Natural killer cell (primary cell): ENCODE results near the gene FAM110A. TPM values are rescaled to one million over a fixed set of nuclear protein-coding genes. Genes with fewer than 3 reads are reported as not detected.
A peak's percentile ranks its signal among the peaks of the same experiment; 100 is the strongest.

Experiments used
- ATAC-seq, 3 donors: fragments of 150-1000 bp in 2 of 3; fragments of 200-7000 bp in 1 of 3; cut with Tn5 transposase; 1 replicate in 1 of 3; 2 replicates in 2 of 3; pipeline ENCODE4 v1.10.0; 2021; ENCODE audit warnings: mild to moderate bottlenecking in 2 of 3, moderate library complexity in 2 of 3
- DNase-seq, 2 donors: peaks; one replicate each; pipeline versions ENCODE4 v3.0.0 to v3.0.0-alpha.2; 2013 to 2021; ENCODE audit warnings: mixed read lengths in 1 of 2
- H3K27ac ChIP-seq: one replicate; pipeline ENCODE4 v1.5.1; 2013; ENCODE audit warnings: mild to moderate bottlenecking, low read length
- H3K27me3 ChIP-seq: one replicate; pipeline ENCODE4 v1.6.1; 2013; ENCODE audit warnings: low read length; ENCODE audit not compliant: control insufficient read depth, insufficient read depth
- H3K36me3 ChIP-seq: one replicate; pipeline ENCODE4 v1.6.1; 2013; ENCODE audit warnings: low read length; ENCODE audit not compliant: control insufficient read depth, insufficient read depth
- H3K4me1 ChIP-seq: one replicate; pipeline ENCODE4 v1.6.1; 2013; ENCODE audit warnings: low read length; ENCODE audit not compliant: control insufficient read depth, insufficient read depth
- H3K4me3 ChIP-seq: one replicate; pipeline ENCODE4 v1.5.1; 2013; ENCODE audit warnings: low read length
- H3K9me3 ChIP-seq: one replicate; pipeline ENCODE4 v1.6.1; 2013; ENCODE audit warnings: low read length; ENCODE audit not compliant: control insufficient read depth, insufficient read depth
- H3K27ac Mint-ChIP-seq, 2 donors: one replicate each; pipeline ENCODE4 v1.8.0; 2022; ENCODE audit warnings: mild to moderate bottlenecking in 2 of 2, mixed read lengths in 2 of 2, moderate library complexity in 1 of 2
- H3K27me3 Mint-ChIP-seq, 2 donors: one replicate each; pipeline ENCODE4 v1.8.0; 2022; ENCODE audit warnings: low read depth in 2 of 2, mixed read lengths in 2 of 2
- H3K36me3 Mint-ChIP-seq: one replicate; pipeline ENCODE4 v1.8.0; 2022; ENCODE audit warnings: mixed read lengths
- H3K4me1 Mint-ChIP-seq, 2 donors: one replicate each; pipeline ENCODE4 v1.8.0; 2022; ENCODE audit warnings: mixed read lengths in 2 of 2
- H3K4me3 Mint-ChIP-seq: one replicate; pipeline ENCODE4 v1.8.0; 2022; ENCODE audit warnings: mild to moderate bottlenecking, moderate library complexity, mixed read lengths
- H3K9me3 Mint-ChIP-seq, 2 donors: one replicate each; pipeline ENCODE4 v1.8.0; 2022; ENCODE audit warnings: mixed read lengths in 2 of 2
- WGBS: methylation state at CpG from one replicate; pipeline ENCODE4 v1.1.7; 2013; ENCODE audit warnings: missing lambda C conversion rate; ENCODE audit not compliant: insufficient coverage; 5-methylcytosine and 5-hydroxymethylcytosine counted together
- intact Hi-C: fragments of 100-400 bp; cut with micrococcal nuclease; formaldehyde crosslinking; loops from one replicate; pipeline ENCODE4 v1.14.2; 2022
- total RNA-seq, 4 donors: library from RNA; stranded (reverse); fragments of 120-200 nt in 1 of 4; gene quantifications; one replicate each; pipeline versions ENCODE4 v1.2.3 to v1.2.4, GENCODE V29; 2013 to 2022
- TF ChIP-seq, protein P1 (sequence below): fragments of 200-600 bp; IDR thresholded peaks from one replicate; pipeline ENCODE4 v1.8.0; 2022; ENCODE audit warnings: antibody characterized with exemption

Gene FAM110A
- total RNA-seq, 3 donors from 2014 or later (not counting 1 experiment from before 2014, with no cell fraction given) = 25.1 to 91.0 (median 31.8) TPM

GRCh38 chr20:839626-840025, 6.1 kb downstream of the FAM110A start:
- intact Hi-C loops = no loop called here
- TF ChIP-seq, protein P1, sequence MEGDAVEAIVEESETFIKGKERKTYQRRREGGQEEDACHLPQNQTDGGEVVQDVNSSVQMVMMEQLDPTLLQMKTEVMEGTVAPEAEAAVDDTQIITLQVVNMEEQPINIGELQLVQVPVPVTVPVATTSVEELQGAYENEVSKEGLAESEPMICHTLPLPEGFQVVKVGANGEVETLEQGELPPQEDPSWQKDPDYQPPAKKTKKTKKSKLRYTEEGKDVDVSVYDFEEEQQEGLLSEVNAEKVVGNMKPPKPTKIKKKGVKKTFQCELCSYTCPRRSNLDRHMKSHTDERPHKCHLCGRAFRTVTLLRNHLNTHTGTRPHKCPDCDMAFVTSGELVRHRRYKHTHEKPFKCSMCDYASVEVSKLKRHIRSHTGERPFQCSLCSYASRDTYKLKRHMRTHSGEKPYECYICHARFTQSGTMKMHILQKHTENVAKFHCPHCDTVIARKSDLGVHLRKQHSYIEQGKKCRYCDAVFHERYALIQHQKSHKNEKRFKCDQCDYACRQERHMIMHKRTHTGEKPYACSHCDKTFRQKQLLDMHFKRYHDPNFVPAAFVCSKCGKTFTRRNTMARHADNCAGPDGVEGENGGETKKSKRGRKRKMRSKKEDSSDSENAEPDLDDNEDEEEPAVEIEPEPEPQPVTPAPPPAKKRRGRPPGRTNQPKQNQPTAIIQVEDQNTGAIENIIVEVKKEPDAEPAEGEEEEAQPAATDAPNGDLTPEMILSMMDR = no peak
- H3K36me3 Mint-ChIP-seq = no peaks in the 10 kb centered on the region
- no peak for ATAC-seq
- no peaks in the 10 kb centered on the region for H3K36me3 ChIP-seq
- peak overlapping the region in 1 of 2 donors; percentile 49 for H3K27ac Mint-ChIP-seq
- no peaks in the 10 kb centered on the region for H3K27me3 ChIP-seq
- no peaks in the 10 kb centered on the region for H3K27me3 Mint-ChIP-seq
- peaks cover 41% of the 10 kb centered on the region for H3K4me1 ChIP-seq
- H3K4me3 ChIP-seq = no peak overlapping the region
- DNase-seq = no peak
- H3K27ac ChIP-seq = no peak overlapping the region
- H3K9me3 Mint-ChIP-seq = no peaks in the 10 kb centered on the region
- no peak overlapping the region for H3K4me3 Mint-ChIP-seq
- 95% methylated on average over 11 of the region's 11 CpGs for WGBS
- H3K9me3 ChIP-seq = no peaks in the 10 kb centered on the region
- H3K4me1 Mint-ChIP-seq = peaks cover 41% of the 10 kb centered on the region in 2 donors

DNA sequence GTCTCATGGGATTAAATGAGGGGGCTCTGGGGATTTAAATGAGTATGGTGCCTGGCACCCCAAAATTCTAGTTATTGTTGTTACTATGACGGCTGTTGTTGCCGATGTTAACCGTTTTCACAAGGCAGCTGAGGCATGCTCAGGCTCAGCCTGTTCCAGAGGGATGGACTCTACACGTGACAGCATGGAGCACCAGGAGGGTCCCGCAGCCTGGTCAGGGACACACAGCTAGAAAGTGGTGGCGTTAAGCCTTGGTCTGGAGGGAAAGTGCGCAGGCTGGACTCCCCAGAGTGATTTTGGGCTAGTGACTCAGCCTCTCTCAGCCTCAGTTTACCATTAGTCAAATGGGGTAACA, 7.0 kb downstream of the FAM110A start:
- no peak overlapping the region for H3K4me3 ChIP-seq
- H3K9me3 Mint-ChIP-seq = no peaks in the 10 kb centered on the region
- TF ChIP-seq, protein P1 = no peak
- H3K27ac Mint-ChIP-seq = no peak overlapping the region
- intact Hi-C loops = no loop called here
- H3K36me3 Mint-ChIP-seq = no peaks in the 10 kb centered on the region
- H3K9me3 ChIP-seq = no peaks in the 10 kb centered on the region
- H3K4me1 Mint-ChIP-seq = peaks cover 34 to 39% of the 10 kb centered on the region in 2 donors
- H3K4me3 Mint-ChIP-seq = peak overlapping the region; percentile 53
- ATAC-seq = no peak
- no peaks in the 10 kb centered on the region for H3K36me3 ChIP-seq
- H3K27me3 ChIP-seq = no peaks in the 10 kb centered on the region
- WGBS = 98% methylated on average over 7 of the region's 7 CpGs
- no peaks in the 10 kb centered on the region for H3K27me3 Mint-ChIP-seq
- H3K4me1 ChIP-seq = peaks cover 40% of the 10 kb centered on the region
- no peak overlapping the region for H3K27ac ChIP-seq
- no peak for DNase-seq

GRCh38 chr20:840858-841567, 7.5 kb downstream of the FAM110A start:
- H3K36me3 ChIP-seq = no peaks in the 10 kb centered on the region
- intact Hi-C loops = no loop called here
- no peaks in the 10 kb centered on the region for H3K27me3 ChIP-seq
- 24% methylated on average over 59 of the region's 59 CpGs for WGBS
- H3K9me3 ChIP-seq = no peaks in the 10 kb centered on the region
- Mint-ChIP-seq H3K27ac (no peak overlapping the region), H3K4me3 (peak overlapping the region; percentile 53), H3K36me3 (no peaks in the 10 kb centered on the region), H3K4me1 (peaks cover 33 to 39% of the 10 kb centered on the region in 2 donors), H3K9me3 (no peaks in the 10 kb centered on the region), H3K27me3 (no peaks in the 10 kb centered on the region)
- ATAC-seq (no peak), DNase-seq (peak in 1 of 2 donors; percentile 48)
- H3K4me3 ChIP-seq = no peak overlapping the region
- TF ChIP-seq, protein P1 = no peak
- H3K27ac ChIP-seq = no peak overlapping the region
- H3K4me1 ChIP-seq = peaks cover 42% of the 10 kb centered on the region
